ENCODE results near the gene LRRC9.

- TF ChIP-seq CTCF (IDR thresholded peaks at IDR 0.05; ENCODE audit: insufficient read depth, low read length, poor library complexity, severe bottlenecking) (no peak), EZH2phosphoT487 (conservative IDR thresholded peaks at IDR 0.05; ENCODE audit: low read length) (no peak)
Observed at GRCh38 chr14:60089221-60089620, 169.3 kb downstream of the LRRC9 start.

Data from SU-DHL-6 (cell line).